Gastroesophageal sphincter (tissue), 4 donors: ENCODE measurements around the gene SERPINA1. TPM values are rescaled to one million over a fixed set of nuclear protein-coding genes. Genes with fewer than 3 reads are reported as not detected.

Experiments used
- ATAC-seq: fragments of 150-250 bp; one replicate; pipeline ENCODE4 v1.9.1; 2016; ENCODE audit warnings: mild to moderate bottlenecking, moderate library complexity
- H3K27ac ChIP-seq, 4 donors: fragments of 200-600 bp; sonication (generic) in 3 of 4; 1 replicate in 3 of 4; 2 replicates in 1 of 4; pipeline ENCODE4 v1.5.1; 2016 to 2019
- H3K27me3 ChIP-seq: fragments of 200-600 bp; sonication (generic); one replicate; pipeline ENCODE4 v1.5.1; 2019
- H3K36me3 ChIP-seq, 2 donors: fragments of 200-600 bp; sonication (generic); one replicate each; pipeline ENCODE4 v1.5.1; 2019; ENCODE audit warnings: control low read depth in 1 of 2
- H3K4me1 ChIP-seq, 3 donors: fragments of 200-600 bp; sonication (generic); 1 replicate in 2 of 3; 2 replicates in 1 of 3; pipeline ENCODE4 v1.5.1; 2016 to 2019; ENCODE audit warnings: control low read depth in 2 of 3
- H3K4me3 ChIP-seq, 2 donors: fragments of 200-600 bp; sonication (generic); one replicate each; pipeline ENCODE4 v1.5.1; 2019; ENCODE audit warnings: mild to moderate bottlenecking in 1 of 2, moderate library complexity in 1 of 2
- H3K9me3 ChIP-seq, 3 donors: fragments of 200-600 bp; sonication (generic); one replicate each; pipeline ENCODE4 v1.5.1; 2017 to 2019; ENCODE audit warnings: control low read depth in 2 of 3
- EP300 ChIP-seq: sonication (generic); formaldehyde crosslinking; IDR thresholded peaks from one replicate; pipeline ENCODE4 v1.6.1; 2017; ENCODE audit warnings: antibody characterized with exemption, mild to moderate bottlenecking
- POLR2A ChIP-seq, 2 donors: fragments of 450-650 bp; IDR thresholded peaks; one replicate each; pipeline ENCODE4 v1.6.1; 2017; ENCODE audit warnings: antibody characterized with exemption in 2 of 2, mild to moderate bottlenecking in 2 of 2, moderate library complexity in 1 of 2
- POLR2AphosphoS5 ChIP-seq: sonication (generic); formaldehyde crosslinking; IDR thresholded peaks from one replicate; pipeline ENCODE4 v1.6.1; 2017; ENCODE audit warnings: antibody characterized with exemption
- whole genome bisulfite sequencing, 2 donors: methylation state at CpG; one replicate each; pipeline ENCODE4 v1.1.5; 2018; ENCODE audit warnings: low coverage in 1 of 2; 5-methylcytosine and 5-hydroxymethylcytosine counted together
- total RNA-seq, 4 donors: library from RNA; depleted of rRNA; stranded (reverse); fragments of >200 nt; gene quantifications; one replicate each; pipeline ENCODE4 v1.1.0, GENCODE V29; 2016
- TF ChIP-seq, protein P1 (sequence below), 4 experiments: fragments of 200-600 bp in 2 of 4; fragments of 450-650 bp in 2 of 4; sonication (generic) in 1 of 4; IDR thresholded peaks; one replicate each; pipeline ENCODE4 v1.5.1; 2017 to 2019; ENCODE audit warnings: antibody characterized with exemption in 4 of 4, mild to moderate bottlenecking in 2 of 4, moderate library complexity in 2 of 4

SERPINA1 gene
- total RNA-seq, 4 donors from 2014 or later = 1.7 to 22.1 (median 9.4) TPM

DNA sequence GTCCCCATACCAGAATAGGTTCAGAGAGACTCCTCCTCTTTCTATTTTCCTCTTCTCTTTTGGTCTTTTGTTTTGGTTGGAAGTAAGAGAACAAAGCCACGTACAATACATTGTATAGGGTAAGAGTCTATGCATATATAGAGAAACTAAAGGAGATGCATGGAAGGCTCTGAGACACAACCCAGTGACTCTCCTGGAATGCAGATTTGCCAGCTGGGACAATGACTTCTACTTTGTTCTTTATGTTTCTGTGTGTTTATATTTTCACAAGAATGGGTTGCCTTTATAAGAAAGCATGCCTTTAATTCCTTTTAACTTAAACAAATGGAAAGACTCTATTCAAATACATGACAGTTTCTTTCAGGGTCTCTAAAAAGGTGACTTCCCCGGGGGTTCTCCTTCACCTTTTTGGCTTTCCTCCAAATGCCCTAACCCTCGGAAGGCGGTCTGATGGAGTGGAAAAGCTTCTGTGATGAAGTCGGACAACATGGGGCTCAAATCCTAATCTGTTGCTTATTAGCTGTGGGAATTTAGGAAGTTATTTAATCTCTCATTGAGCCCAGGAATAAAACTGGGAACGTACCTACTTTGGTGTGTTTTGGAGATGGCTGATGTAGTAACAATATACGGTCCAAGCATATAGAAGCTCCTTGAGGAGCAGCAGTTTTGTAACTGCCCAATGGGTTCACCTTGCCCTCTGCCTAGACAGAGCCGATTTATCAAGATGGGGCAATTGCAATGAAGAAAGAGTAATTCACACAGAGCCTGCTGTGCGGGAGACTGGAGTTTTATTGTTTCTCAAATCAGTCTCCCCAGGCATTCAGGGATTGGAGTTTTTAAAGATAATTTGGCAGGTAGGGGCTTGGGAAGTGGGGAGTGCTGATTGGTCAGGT is 9.1 kb upstream of the SERPINA1 start:
- Histone ChIP-seq H3K9me3 (no peaks in the 10 kb centered on the region), H3K27me3 (no peaks in the 10 kb centered on the region), H3K36me3 (no peaks in the 10 kb centered on the region), H3K27ac (no peak overlapping the region), H3K4me1 (no peaks in the 10 kb centered on the region), H3K4me3 (no peak overlapping the region)
- 34 to 42% methylated on average over 7 of the region's 9 CpGs for WGBS, 2 donors
- TF ChIP-seq, protein P1, sequence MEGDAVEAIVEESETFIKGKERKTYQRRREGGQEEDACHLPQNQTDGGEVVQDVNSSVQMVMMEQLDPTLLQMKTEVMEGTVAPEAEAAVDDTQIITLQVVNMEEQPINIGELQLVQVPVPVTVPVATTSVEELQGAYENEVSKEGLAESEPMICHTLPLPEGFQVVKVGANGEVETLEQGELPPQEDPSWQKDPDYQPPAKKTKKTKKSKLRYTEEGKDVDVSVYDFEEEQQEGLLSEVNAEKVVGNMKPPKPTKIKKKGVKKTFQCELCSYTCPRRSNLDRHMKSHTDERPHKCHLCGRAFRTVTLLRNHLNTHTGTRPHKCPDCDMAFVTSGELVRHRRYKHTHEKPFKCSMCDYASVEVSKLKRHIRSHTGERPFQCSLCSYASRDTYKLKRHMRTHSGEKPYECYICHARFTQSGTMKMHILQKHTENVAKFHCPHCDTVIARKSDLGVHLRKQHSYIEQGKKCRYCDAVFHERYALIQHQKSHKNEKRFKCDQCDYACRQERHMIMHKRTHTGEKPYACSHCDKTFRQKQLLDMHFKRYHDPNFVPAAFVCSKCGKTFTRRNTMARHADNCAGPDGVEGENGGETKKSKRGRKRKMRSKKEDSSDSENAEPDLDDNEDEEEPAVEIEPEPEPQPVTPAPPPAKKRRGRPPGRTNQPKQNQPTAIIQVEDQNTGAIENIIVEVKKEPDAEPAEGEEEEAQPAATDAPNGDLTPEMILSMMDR (IDR thresholded peaks at IDR 0.05) = no peak
- TF ChIP-seq POLR2AphosphoS5 (no peak), POLR2A (IDR thresholded peaks at IDR 0.05) (no peak), EP300 (no peak)
- no peak for ATAC-seq

DNA sequence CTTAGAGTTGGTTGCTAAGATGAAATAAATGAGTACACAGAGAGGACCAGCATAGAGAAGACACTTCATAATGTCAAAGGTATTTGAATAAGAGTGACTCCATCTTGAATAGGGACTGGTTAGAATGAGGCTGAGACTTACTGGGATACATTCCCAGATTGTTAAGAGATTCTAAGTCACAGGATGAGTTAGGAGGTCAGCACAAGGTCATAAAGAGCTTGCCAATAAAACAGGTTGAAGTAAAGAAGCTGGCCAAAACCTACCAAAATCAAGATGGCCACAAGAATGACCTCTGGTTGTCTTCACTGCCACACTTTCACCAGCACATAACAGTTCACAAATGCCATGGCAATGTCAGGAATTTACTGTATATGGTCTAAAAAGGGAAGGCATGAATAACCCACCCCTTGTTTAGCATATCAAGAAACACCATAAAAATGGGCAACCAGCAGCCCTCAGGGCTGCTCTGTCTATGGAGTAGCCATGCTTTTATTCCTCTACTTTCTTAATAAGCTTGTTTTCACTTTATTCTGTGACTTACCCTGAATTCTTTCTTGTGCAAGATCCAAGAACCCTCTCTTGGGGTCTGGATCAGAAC is 8.3 kb upstream of the SERPINA1 start:
- no peak for ATAC-seq
- H3K9me3 ChIP-seq = no peaks in the 10 kb centered on the region
- no peak overlapping the region for H3K27ac ChIP-seq
- TF ChIP-seq POLR2AphosphoS5 (no peak), EP300 (no peak), POLR2A (IDR thresholded peaks at IDR 0.05) (no peak)
- TF ChIP-seq, protein P1 (IDR thresholded peaks at IDR 0.05) = no peak
- H3K36me3 ChIP-seq = no peaks in the 10 kb centered on the region
- no peak overlapping the region for H3K4me3 ChIP-seq
- no peaks in the 10 kb centered on the region for H3K4me1 ChIP-seq
- no peaks in the 10 kb centered on the region for H3K27me3 ChIP-seq

DNA sequence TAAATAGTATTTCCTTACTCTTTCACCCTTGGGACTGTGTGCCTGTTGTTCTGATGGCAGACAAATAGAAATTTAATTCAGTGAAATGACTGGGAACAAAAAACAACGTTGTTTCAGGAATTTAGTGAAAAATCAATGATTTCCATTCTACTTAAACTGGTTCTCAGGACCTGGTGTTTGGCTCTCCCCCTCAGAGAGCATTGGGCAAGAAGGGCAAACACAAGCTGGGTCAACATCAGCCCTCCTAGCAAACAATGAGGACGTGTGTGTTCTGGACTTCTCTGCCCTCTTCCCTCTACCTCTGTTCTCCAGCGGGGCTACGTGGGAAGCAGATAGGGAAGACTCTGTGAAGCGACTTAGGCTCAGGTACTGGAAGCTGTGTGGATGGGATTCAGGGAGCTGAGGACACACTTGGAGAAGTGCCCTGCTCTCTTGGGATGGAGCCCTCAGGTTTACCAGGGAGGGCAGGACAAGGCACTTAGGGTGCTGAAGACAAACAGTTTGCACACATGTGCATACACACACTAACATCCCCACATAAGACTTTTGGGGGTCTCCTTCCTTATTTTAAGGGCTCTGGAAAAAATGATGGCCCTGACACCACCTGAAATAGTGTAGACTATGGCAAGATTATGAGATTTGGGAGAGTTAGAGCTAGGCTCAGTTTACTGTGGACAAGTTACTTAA is 7.6 kb upstream of the SERPINA1 start:
- H3K27ac ChIP-seq = no peak overlapping the region
- ATAC-seq = no peak
- WGBS, 2 donors = 18 to 48% methylated on average over 1 to 2 of the region's 5 CpGs
- TF ChIP-seq, protein P1 (IDR thresholded peaks at IDR 0.05) = no peak
- no peak for TF ChIP-seq POLR2A (IDR thresholded peaks at IDR 0.05)
- TF ChIP-seq POLR2AphosphoS5 = no peak
- no peak for TF ChIP-seq EP300
- H3K4me1 ChIP-seq = no peaks in the 10 kb centered on the region
- no peak overlapping the region for H3K4me3 ChIP-seq
- no peaks in the 10 kb centered on the region for H3K27me3 ChIP-seq
- no peaks in the 10 kb centered on the region for H3K36me3 ChIP-seq
- H3K9me3 ChIP-seq = no peaks in the 10 kb centered on the region

DNA sequence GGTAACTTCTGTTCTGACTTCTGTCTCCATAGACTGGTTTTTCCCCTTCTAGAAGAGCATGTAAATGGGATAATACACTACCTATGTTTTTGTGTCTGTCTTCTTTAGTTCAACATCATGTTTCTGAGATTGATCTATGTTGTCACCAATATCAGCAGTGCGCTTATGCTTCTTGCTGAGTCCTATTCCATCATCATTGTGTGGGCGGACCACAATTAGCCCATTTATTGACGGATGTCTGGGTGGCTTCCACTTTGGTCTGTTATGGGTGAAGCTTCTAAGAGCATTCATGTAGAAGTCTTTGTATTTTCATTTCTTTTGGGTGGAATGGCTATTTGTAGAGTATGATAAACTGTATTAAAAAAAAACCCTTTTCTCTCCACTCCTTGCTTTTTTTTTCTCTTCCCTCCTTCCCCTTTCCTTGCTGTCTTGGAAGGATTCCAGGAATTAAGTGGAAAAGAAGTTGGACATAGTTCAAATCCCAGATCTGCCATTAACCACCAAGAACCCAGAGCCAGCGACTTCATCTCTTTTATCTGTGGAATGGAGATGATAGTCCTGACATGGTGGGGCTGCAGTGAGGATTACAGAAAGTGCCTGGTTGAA is 7.0 kb upstream of the SERPINA1 start:
- Histone ChIP-seq H3K27me3 (peaks cover 2% of the 10 kb centered on the region), H3K27ac (no peak overlapping the region), H3K9me3 (no peaks in the 10 kb centered on the region), H3K4me3 (no peak overlapping the region), H3K4me1 (no peaks in the 10 kb centered on the region), H3K36me3 (no peaks in the 10 kb centered on the region)
- TF ChIP-seq POLR2A (IDR thresholded peaks at IDR 0.05) = no peak
- TF ChIP-seq, protein P1 (IDR thresholded peaks at IDR 0.05) = no peak
- ATAC-seq = no peak
- 58 to 62% methylated on average over 2 to 4 of the region's 4 CpGs for WGBS, 2 donors
